Measurements from ENCODE around the gene PGM3. TPM values are rescaled to one million over a fixed set of nuclear protein-coding genes. Genes with fewer than 3 reads are reported as not detected.

The PGM3 gene
- total RNA-seq, 1 experiment from 2014 or later, result 28.0 TPM

DNA sequence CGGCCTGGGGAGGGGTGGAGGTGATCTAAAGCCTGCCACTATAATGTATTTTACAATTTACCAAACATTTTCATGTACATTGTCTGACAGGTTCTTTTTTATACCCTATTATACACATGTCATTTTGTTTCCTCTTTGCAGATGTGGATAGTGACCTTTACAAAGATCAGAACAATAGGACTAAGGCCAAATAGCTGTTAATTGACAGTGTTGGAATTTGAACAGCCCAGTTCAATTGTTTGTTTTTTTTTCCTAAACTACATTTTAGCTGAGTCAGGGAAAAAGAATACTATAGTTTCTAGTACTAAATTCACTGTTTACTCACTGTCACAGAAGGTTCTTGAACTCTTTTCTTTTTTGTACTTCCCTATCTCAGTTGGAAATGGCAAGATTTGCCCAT is 40.2 kb downstream of the PGM3 start:
- Histone ChIP-seq H3K36me3 (ENCODE audit: insufficient read depth, low read length) (peaks cover 41% of the 10 kb centered on the region; the same call in 1 of the 2 replicates), H2AFZ (ENCODE audit: low read length) (no peak overlapping the region), H3K9me3 (ENCODE audit: low read length) (no peaks in the 10 kb centered on the region), H3K4me2 (ENCODE audit: low read depth, low read length, poor library complexity, severe bottlenecking) (no peak overlapping the region), H3K4me3 (ENCODE audit: low read length) (no peak overlapping the region), H3K27me3 (ENCODE audit: low read length) (no peaks in the 10 kb centered on the region), H3K9ac (ENCODE audit: low read length) (no peak overlapping the region), H3K4me1 (ENCODE audit: low read length) (no peaks in the 10 kb centered on the region), H3K79me2 (ENCODE audit: low read length) (no peaks in the 10 kb centered on the region), H3K9me2 (replicated peaks; ENCODE audit: insufficient read depth, low read length) (no peaks in the 10 kb centered on the region), H4K20me1 (ENCODE audit: insufficient read depth, low read depth, low read length) (no peaks in the 10 kb centered on the region), H3K27ac (ENCODE audit: low read length) (no peak overlapping the region)
- DNase-seq, result no peak

DNA sequence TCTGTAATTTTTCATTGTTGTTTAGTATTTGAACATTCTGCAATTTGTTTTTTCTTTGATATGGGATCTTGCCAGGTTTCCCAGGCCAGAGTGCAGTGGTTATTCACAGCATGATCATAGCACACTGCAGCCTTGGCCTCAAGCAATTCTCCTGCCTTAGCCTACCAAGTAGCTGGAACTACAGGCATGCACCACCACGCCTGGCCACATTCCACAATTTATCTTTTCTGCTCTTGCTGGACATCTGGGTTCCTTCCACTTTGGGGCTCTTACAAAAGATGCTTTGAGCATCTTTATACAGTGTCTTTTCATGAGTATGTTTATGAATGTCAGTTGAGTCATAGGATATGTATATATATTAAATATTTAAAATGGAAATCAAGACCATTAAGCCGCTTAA is 42.0 kb downstream of the PGM3 start:
- no peaks in the 10 kb centered on the region for H3K9me3 ChIP-seq (ENCODE audit: low read length)
- no peak overlapping the region for H2AFZ ChIP-seq (ENCODE audit: low read length)
- peaks cover 40% of the 10 kb centered on the region; the same call in 1 of the 2 replicates for H3K36me3 ChIP-seq (ENCODE audit: insufficient read depth, low read length)
- no peaks in the 10 kb centered on the region for H3K27me3 ChIP-seq (ENCODE audit: low read length)
- no peaks in the 10 kb centered on the region for H3K4me1 ChIP-seq (ENCODE audit: low read length)
- H3K4me3 ChIP-seq (ENCODE audit: low read length), result no peak overlapping the region
- H3K9ac ChIP-seq (ENCODE audit: low read length), result no peak overlapping the region
- no peak overlapping the region for H3K27ac ChIP-seq (ENCODE audit: low read length)
- no peak overlapping the region for H3K4me2 ChIP-seq (ENCODE audit: low read depth, low read length, poor library complexity, severe bottlenecking)
- no peaks in the 10 kb centered on the region for H3K9me2 ChIP-seq (replicated peaks; ENCODE audit: insufficient read depth, low read length)
- no peaks in the 10 kb centered on the region for H3K79me2 ChIP-seq (ENCODE audit: low read length)
- no peak for DNase-seq
- no peaks in the 10 kb centered on the region for H4K20me1 ChIP-seq (ENCODE audit: insufficient read depth, low read depth, low read length)

- H3K27ac ChIP-seq (ENCODE audit: low read length), result no peak overlapping the region
- no peak overlapping the region for H3K4me3 ChIP-seq (ENCODE audit: low read length)
- peaks cover 58% of the 10 kb centered on the region; the same call in 1 of the 2 replicates for H3K36me3 ChIP-seq (ENCODE audit: insufficient read depth, low read length)
- no peaks in the 10 kb centered on the region for H3K9me2 ChIP-seq (replicated peaks; ENCODE audit: insufficient read depth, low read length)
- H3K4me1 ChIP-seq (ENCODE audit: low read length), result 0 out of 2 replicates have a peak, but pooled peaks cover 3% of the 10 kb centered on the region
- no peak overlapping the region for H2AFZ ChIP-seq (ENCODE audit: low read length)
- no peak overlapping the region for H3K4me2 ChIP-seq (ENCODE audit: low read depth, low read length, poor library complexity, severe bottlenecking)
- H4K20me1 ChIP-seq (ENCODE audit: insufficient read depth, low read depth, low read length), result no peaks in the 10 kb centered on the region
- DNase-seq, result no peak
- no peaks in the 10 kb centered on the region for H3K79me2 ChIP-seq (ENCODE audit: low read length)
- H3K9ac ChIP-seq (ENCODE audit: low read length), result no peak overlapping the region
- no peaks in the 10 kb centered on the region for H3K9me3 ChIP-seq (ENCODE audit: low read length)
- H3K27me3 ChIP-seq (ENCODE audit: low read length), result no peaks in the 10 kb centered on the region
These were observed 54.3 kb downstream of the PGM3 start for GRCh38 chr6:83138758-83139157.

GRCh38 chr6:83138118-83138722 is 54.8 kb downstream of the PGM3 start:
- Histone ChIP-seq H4K20me1 (ENCODE audit: insufficient read depth, low read depth, low read length) (no peaks in the 10 kb centered on the region), H3K9me3 (ENCODE audit: low read length) (no peaks in the 10 kb centered on the region), H3K4me2 (ENCODE audit: low read depth, low read length, poor library complexity, severe bottlenecking) (no peak overlapping the region), H2AFZ (ENCODE audit: low read length) (no peak overlapping the region), H3K79me2 (ENCODE audit: low read length) (no peaks in the 10 kb centered on the region), H3K9me2 (replicated peaks; ENCODE audit: insufficient read depth, low read length) (no peaks in the 10 kb centered on the region), H3K36me3 (ENCODE audit: insufficient read depth, low read length) (peaks cover 54% of the 10 kb centered on the region; the same call in 1 of the 2 replicates), H3K27ac (ENCODE audit: low read length) (no peak overlapping the region), H3K27me3 (ENCODE audit: low read length) (no peaks in the 10 kb centered on the region), H3K9ac (ENCODE audit: low read length) (no peak overlapping the region), H3K4me3 (ENCODE audit: low read length) (no peak overlapping the region), H3K4me1 (ENCODE audit: low read length) (0 out of 2 replicates have a peak, but pooled peaks cover 3% of the 10 kb centered on the region)
- no peak for DNase-seq

DNA sequence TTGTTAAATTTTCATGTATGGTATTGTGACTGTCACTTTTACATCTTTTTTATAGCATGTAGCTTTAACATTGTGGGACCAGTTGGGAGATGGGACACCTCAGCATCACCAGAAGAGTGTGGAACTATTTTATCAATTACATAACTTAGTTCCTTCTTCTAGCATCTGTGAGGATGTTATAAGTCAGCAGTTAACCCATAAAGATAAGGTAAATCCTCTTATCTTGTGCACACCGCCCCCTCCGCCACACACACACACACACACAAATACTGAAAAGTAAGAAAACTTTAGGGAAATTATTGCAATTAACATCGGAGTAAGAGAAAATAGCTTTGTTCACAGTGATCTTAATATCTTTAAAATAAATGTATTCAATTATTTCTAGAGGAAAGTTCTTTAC is 60.9 kb downstream of the PGM3 start:
- Histone ChIP-seq H3K4me2 (ENCODE audit: low read depth, low read length, poor library complexity, severe bottlenecking) (no peak overlapping the region), H3K4me3 (ENCODE audit: low read length) (no peak overlapping the region), H3K36me3 (ENCODE audit: insufficient read depth, low read length) (peaks cover 45% of the 10 kb centered on the region; the same call in 1 of the 2 replicates), H3K9me3 (ENCODE audit: low read length) (no peaks in the 10 kb centered on the region), H2AFZ (ENCODE audit: low read length) (no peak overlapping the region), H4K20me1 (ENCODE audit: insufficient read depth, low read depth, low read length) (no peaks in the 10 kb centered on the region), H3K4me1 (ENCODE audit: low read length) (no peaks in the 10 kb centered on the region), H3K27me3 (ENCODE audit: low read length) (no peaks in the 10 kb centered on the region), H3K9ac (ENCODE audit: low read length) (no peak overlapping the region), H3K9me2 (replicated peaks; ENCODE audit: insufficient read depth, low read length) (no peaks in the 10 kb centered on the region), H3K27ac (ENCODE audit: low read length) (no peak overlapping the region), H3K79me2 (ENCODE audit: low read length) (no peaks in the 10 kb centered on the region)
- no peak for DNase-seq

DNA sequence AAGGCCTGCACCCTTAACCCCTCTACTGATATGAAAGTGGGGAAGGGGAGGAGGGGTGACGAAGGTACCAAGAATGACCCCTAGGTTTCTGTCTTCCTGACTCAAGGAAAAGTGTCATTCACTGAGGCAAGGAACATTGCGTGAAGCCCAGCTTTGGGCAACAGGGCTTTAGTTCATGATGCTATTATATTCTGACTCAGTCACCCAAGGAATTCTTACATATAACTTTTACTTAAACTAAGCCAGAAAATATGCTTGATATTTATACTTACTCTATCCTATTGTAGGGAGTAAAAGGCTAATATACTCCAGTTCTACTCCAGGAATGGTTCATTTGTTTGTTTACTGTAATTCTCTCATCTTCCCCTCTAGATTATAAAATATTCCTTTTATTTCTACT is 65.1 kb downstream of the PGM3 start:
- Histone ChIP-seq H3K36me3 (ENCODE audit: insufficient read depth, low read length) (peaks cover 62% of the 10 kb centered on the region; the same call in 1 of the 2 replicates), H3K9ac (ENCODE audit: low read length) (no peak overlapping the region), H4K20me1 (ENCODE audit: insufficient read depth, low read depth, low read length) (no peaks in the 10 kb centered on the region), H3K9me2 (replicated peaks; ENCODE audit: insufficient read depth, low read length) (no peaks in the 10 kb centered on the region), H3K4me1 (ENCODE audit: low read length) (no peaks in the 10 kb centered on the region), H3K27ac (ENCODE audit: low read length) (no peak overlapping the region), H3K4me3 (ENCODE audit: low read length) (no peak overlapping the region), H3K79me2 (ENCODE audit: low read length) (no peaks in the 10 kb centered on the region), H3K9me3 (ENCODE audit: low read length) (no peaks in the 10 kb centered on the region), H2AFZ (ENCODE audit: low read length) (no peak overlapping the region), H3K4me2 (ENCODE audit: low read depth, low read length, poor library complexity, severe bottlenecking) (no peak overlapping the region), H3K27me3 (ENCODE audit: low read length) (no peaks in the 10 kb centered on the region)
- no peak for DNase-seq

- no peaks in the 10 kb centered on the region for H3K27me3 ChIP-seq (ENCODE audit: low read length)
- H3K27ac ChIP-seq (ENCODE audit: low read length), result no peak overlapping the region
- no peaks in the 10 kb centered on the region for H3K9me2 ChIP-seq (replicated peaks; ENCODE audit: insufficient read depth, low read length)
- H2AFZ ChIP-seq (ENCODE audit: low read length), result no peak overlapping the region
- H3K9ac ChIP-seq (ENCODE audit: low read length), result no peak overlapping the region
- no peak overlapping the region for H3K4me3 ChIP-seq (ENCODE audit: low read length)
- no peaks in the 10 kb centered on the region for H3K9me3 ChIP-seq (ENCODE audit: low read length)
- H4K20me1 ChIP-seq (ENCODE audit: insufficient read depth, low read depth, low read length), result no peaks in the 10 kb centered on the region
- no peak overlapping the region for H3K4me2 ChIP-seq (ENCODE audit: low read depth, low read length, poor library complexity, severe bottlenecking)
- no peaks in the 10 kb centered on the region for H3K4me1 ChIP-seq (ENCODE audit: low read length)
- no peaks in the 10 kb centered on the region for H3K79me2 ChIP-seq (ENCODE audit: low read length)
- no peak for DNase-seq
- peaks cover 62% of the 10 kb centered on the region; the same call in 1 of the 2 replicates for H3K36me3 ChIP-seq (ENCODE audit: insufficient read depth, low read length)
These were observed 65.8 kb downstream of the PGM3 start for GRCh38 chr6:83127258-83127657.

- H3K27me3 ChIP-seq (ENCODE audit: low read length), result no peaks in the 10 kb centered on the region
- no peaks in the 10 kb centered on the region for H4K20me1 ChIP-seq (ENCODE audit: insufficient read depth, low read depth, low read length)
- H3K27ac ChIP-seq (ENCODE audit: low read length), result no peak overlapping the region
- H3K9me2 ChIP-seq (replicated peaks; ENCODE audit: insufficient read depth, low read length), result no peaks in the 10 kb centered on the region
- no peak overlapping the region for H3K4me2 ChIP-seq (ENCODE audit: low read depth, low read length, poor library complexity, severe bottlenecking)
- no peak overlapping the region for H3K9ac ChIP-seq (ENCODE audit: low read length)
- H3K4me1 ChIP-seq (ENCODE audit: low read length), result no peaks in the 10 kb centered on the region
- peaks cover 58% of the 10 kb centered on the region; the same call in 1 of the 2 replicates for H3K36me3 ChIP-seq (ENCODE audit: insufficient read depth, low read length)
- H3K4me3 ChIP-seq (ENCODE audit: low read length), result no peak overlapping the region
- no peak for DNase-seq
- no peaks in the 10 kb centered on the region for H3K9me3 ChIP-seq (ENCODE audit: low read length)
- H2AFZ ChIP-seq (ENCODE audit: low read length), result no peak overlapping the region
- H3K79me2 ChIP-seq (ENCODE audit: low read length), result no peaks in the 10 kb centered on the region
These were observed 66.3 kb downstream of the PGM3 start for GRCh38 chr6:83126807-83127206.
